Neural cell (in vitro differentiated cells): ENCODE measurements around the gene CCR6. TPM values are rescaled to one million over a fixed set of nuclear protein-coding genes. Genes with fewer than 3 reads are reported as not detected.

Experiments used
- H2AFZ ChIP-seq: fragments of 200-600, 300-800 bp; sonication (generic), shearing (Covaris generic); 2 replicates; pipeline ENCODE4 v1.6.0; 2014; ENCODE audit warnings: low read depth, mild to moderate bottlenecking, antibody characterized with exemption, low read length, moderate library complexity
- H3F3A ChIP-seq: fragments of 200-600 bp; shearing (Covaris generic); 2 replicates; pipeline ENCODE4 v1.6.1; 2016; ENCODE audit warnings: mild to moderate bottlenecking, moderate library complexity, mixed read lengths, antibody characterized with exemption, low read length; ENCODE audit not compliant: insufficient read depth, poor library complexity, severe bottlenecking
- H3K27ac ChIP-seq: fragments of 200-600, 300-800 bp; sonication (generic), shearing (Covaris generic); 2 replicates; pipeline ENCODE4 v1.5.1; 2014; ENCODE audit warnings: mild to moderate bottlenecking, low read length, moderate library complexity
- H3K27me3 ChIP-seq: fragments of 300-800, 200-600 bp; sonication (generic), shearing (Covaris generic); 2 replicates; pipeline ENCODE4 v1.6.0; 2014; ENCODE audit warnings: mild to moderate bottlenecking, low read depth, low read length, moderate library complexity; ENCODE audit not compliant: insufficient read depth
- H3K36me3 ChIP-seq: fragments of 300-800, 200-600 bp; sonication (generic), shearing (Covaris generic); 2 replicates; pipeline ENCODE4 v1.5.1; 2014; ENCODE audit warnings: mild to moderate bottlenecking, antibody characterized with exemption, low read length, moderate library complexity; ENCODE audit not compliant: insufficient read depth
- H3K4me2 ChIP-seq: fragments of 300-800, 200-600 bp; sonication (generic), shearing (Covaris generic); 2 replicates; pipeline ENCODE4 v1.6.0; 2014; ENCODE audit warnings: mild to moderate bottlenecking, low read length
- H3K4me3 ChIP-seq: fragments of 300-800, 200-600 bp; sonication (generic), shearing (Covaris generic); 2 replicates; pipeline ENCODE4 v1.5.1; 2014; ENCODE audit warnings: mild to moderate bottlenecking, low read length, moderate library complexity
- H3K79me2 ChIP-seq: fragments of 200-600 bp; shearing (Covaris generic); replicated peaks from 2 replicates; pipeline ENCODE4 v1.6.0; 2014; ENCODE audit warnings: mild to moderate bottlenecking, low read length, moderate library complexity; ENCODE audit not compliant: insufficient read depth
- H3K9ac ChIP-seq: fragments of 300-800, 200-600 bp; sonication (generic), shearing (Covaris generic); 2 replicates; pipeline ENCODE4 v1.6.1; 2016; ENCODE audit warnings: mild to moderate bottlenecking, low read length, mixed read lengths
- H3K9me2 ChIP-seq: fragments of 200-600 bp; shearing (Covaris generic); 2 replicates; pipeline ENCODE4 v1.6.1; 2016; ENCODE audit warnings: mild to moderate bottlenecking, low read length, mixed read lengths; ENCODE audit not compliant: insufficient read depth
- H3K9me3 ChIP-seq: fragments of 200-600, 300-800 bp; sonication (generic), shearing (Covaris generic); 2 replicates; pipeline ENCODE4 v1.6.1; 2016; ENCODE audit warnings: mild to moderate bottlenecking, mixed run types, low read length, moderate library complexity, mixed read lengths
- H4K20me1 ChIP-seq: fragments of 200-600 bp; shearing (Covaris generic); 2 replicates; pipeline ENCODE4 v1.6.1; 2016; ENCODE audit warnings: mild to moderate bottlenecking, mixed run types; ENCODE audit not compliant: insufficient read depth
- CTCF ChIP-seq: fragments of 450-650 bp; IDR thresholded peaks from 2 replicates; pipeline ENCODE4 v1.5.1; 2014; ENCODE audit warnings: antibody characterized with exemption, mild to moderate bottlenecking, moderate library complexity; ENCODE audit not compliant: poor library complexity, severe bottlenecking
- EP300 ChIP-seq: fragments of 450-650 bp; conservative IDR thresholded peaks from 2 replicates; pipeline ENCODE4 v1.6.1; 2014; ENCODE audit warnings: antibody characterized with exemption, mild to moderate bottlenecking, moderate library complexity; ENCODE audit not compliant: poor library complexity, severe bottlenecking
- EZH2 ChIP-seq: fragments of 200-600, 300-800 bp; shearing (Covaris generic), sonication (generic); IDR thresholded peaks from 2 replicates; pipeline ENCODE4 v1.6.1; 2014; ENCODE audit warnings: antibody characterized with exemption, low read length, borderline replicate concordance, mild to moderate bottlenecking; ENCODE audit not compliant: insufficient read depth, poor library complexity, severe bottlenecking
- MXI1 ChIP-seq: fragments of 450-650 bp; conservative IDR thresholded peaks from 2 replicates; pipeline ENCODE4 v1.6.1; 2014; ENCODE audit warnings: antibody characterized with exemption, mild to moderate bottlenecking; ENCODE audit not compliant: poor library complexity, severe bottlenecking
- POLR2AphosphoS5 ChIP-seq: IDR thresholded peaks from 2 replicates; pipeline ENCODE4 v1.6.1; 2012
- RAD21 ChIP-seq: fragments of 450-650 bp; conservative IDR thresholded peaks from 2 replicates; pipeline ENCODE4 v1.6.1; 2014; ENCODE audit warnings: antibody characterized with exemption, mild to moderate bottlenecking, moderate library complexity
- REST ChIP-seq: IDR thresholded peaks from 2 replicates; pipeline ENCODE4 v1.6.1; 2012; ENCODE audit warnings: borderline replicate concordance
- SMC3 ChIP-seq: fragments of 450-650 bp; conservative IDR thresholded peaks from 2 replicates; pipeline ENCODE4 v1.6.1; 2014; ENCODE audit warnings: antibody characterized with exemption, mild to moderate bottlenecking, moderate library complexity; ENCODE audit not compliant: poor library complexity
- TAF1 ChIP-seq: IDR thresholded peaks from 2 replicates; pipeline ENCODE4 v1.6.1; 2012; ENCODE audit warnings: low read depth
- polyA plus RNA-seq: library from polyadenylated mRNA; depleted of rRNA; stranded (reverse); fragments of >200 nt; gene quantifications from 2 replicates; pipeline ENCODE4 v1.2.3, GENCODE V29; 2014

The CCR6 gene
- polyA plus RNA-seq, 1 donor from 2014 or later, result not detected

GRCh38 chr6:167162591-167162990 lies 39.7 kb downstream of the CCR6 start:
- Histone ChIP-seq H4K20me1 (no peaks in the 10 kb centered on the region), H3K4me2 (no peak overlapping the region), H3K36me3 (no peaks in the 10 kb centered on the region), H3K27ac (no peak overlapping the region), H2AFZ (no peak overlapping the region), H3K9me2 (no peaks in the 10 kb centered on the region), H3F3A (no peaks in the 10 kb centered on the region), H3K9ac (no peak overlapping the region), H3K9me3 (no peaks in the 10 kb centered on the region), H3K27me3 (no peaks in the 10 kb centered on the region), H3K79me2 (no peaks in the 10 kb centered on the region), H3K4me3 (no peak overlapping the region)
- TF ChIP-seq POLR2AphosphoS5 (no peak), RAD21 (no peak), REST (no peak), CTCF (no peak), TAF1 (no peak), EP300 (no peak), EZH2 (no peak), SMC3 (no peak), MXI1 (no peak)

GRCh38 chr6:167163476-167164011 lies 40.6 kb downstream of the CCR6 start:
- H3K36me3 ChIP-seq, result no peaks in the 10 kb centered on the region
- no peak overlapping the region for H3K4me2 ChIP-seq
- no peaks in the 10 kb centered on the region for H4K20me1 ChIP-seq
- no peaks in the 10 kb centered on the region for H3K27me3 ChIP-seq
- H3K27ac ChIP-seq, result no peak overlapping the region
- no peaks in the 10 kb centered on the region for H3K9me3 ChIP-seq
- H2AFZ ChIP-seq, result no peak overlapping the region
- no peak for TF ChIP-seq TAF1
- TF ChIP-seq SMC3, result no peak
- TF ChIP-seq CTCF, result no peak
- TF ChIP-seq EP300, result no peak
- no peak for TF ChIP-seq EZH2
- no peak for TF ChIP-seq MXI1
- no peak for TF ChIP-seq RAD21
- TF ChIP-seq POLR2AphosphoS5, result no peak
- TF ChIP-seq REST, result no peak
- no peak overlapping the region for H3K9ac ChIP-seq
- H3K4me3 ChIP-seq, result no peak overlapping the region
- no peaks in the 10 kb centered on the region for H3F3A ChIP-seq
- no peaks in the 10 kb centered on the region for H3K79me2 ChIP-seq
- H3K9me2 ChIP-seq, result no peaks in the 10 kb centered on the region
